K562 (cell line): ENCODE data around the gene GNGT2. TPM values are rescaled to one million over a fixed set of nuclear protein-coding genes. Genes with fewer than 3 reads are reported as not detected.

ENCODE experiments used
- ATAC-seq: fragments of 200-7000 bp; cut with Tn5 transposase; 3 replicates; pipeline ENCODE4 v1.9.1; 2020; ENCODE audit warnings: moderate library complexity
- BruUV-seq: library from RNA; stranded (reverse); fragments of 400-500 nt; replicated peaks from 2 replicates; lab custom pipeline; 2021; lab: Mats Ljungman, UMichigan
- CTCF ChIA-PET: fragments of 300-600 bp; formaldehyde crosslinking; extraction: SDS; loops from one replicate; lab custom pipeline; 2021; ENCODE audit warnings: low intra/inter-chr PET ratio; lab: Yijun Ruan, JAX
- POLR2A ChIA-PET: fragments of 300-600, 350-650 bp; sonication (Branson Sonifier 250); formaldehyde crosslinking; extraction: SDS; loops from one replicate; lab custom pipeline; 2021; ENCODE audit warnings: antibody characterized with exemption, inconsistent platforms; lab: Yijun Ruan, JAX
- DNase-seq, 4 experiments: peaks; one replicate each; pipeline versions ENCODE4 v3.0.0 to v3.0.0-alpha.2; 2011 to 2018; ENCODE audit warnings: low spot score in 3 of 4, mixed read lengths in 3 of 4; ENCODE audit errors: extremely low read depth in 1 of 4
- FAIRE-seq: peaks from 2 replicates; lab custom pipeline; 2011; peaks lifted over from hg19 to GRCh38; lab: Jason Lieb, UNC
- H2AFZ ChIP-seq: 2 replicates; pipeline ENCODE4 v1.6.0; 2011; ENCODE audit warnings: low read depth, low read length, control low read depth, inconsistent platforms
- H3K27ac ChIP-seq: fragments of 200-600 bp; 3 replicates; pipeline ENCODE4 v1.8.0; 2011; ENCODE audit warnings: low read depth, mild to moderate bottlenecking, control low read depth, inconsistent platforms, low read length, moderate library complexity, mixed read lengths; ENCODE audit errors: extremely low read depth
- H3K27me3 ChIP-seq, 2 experiments: fragments of 300-600 bp in 1 of 2; 2 replicates in 1 of 2; 3 replicates in 1 of 2; pipeline versions ENCODE4 v1.6.0 to v1.8.0; 2011; ENCODE audit warnings: inconsistent platforms in 2 of 2, low read length in 2 of 2, mild to moderate bottlenecking in 1 of 2, mixed read lengths in 1 of 2, moderate library complexity in 1 of 2; ENCODE audit not compliant: control insufficient read depth in 2 of 2, insufficient read depth in 2 of 2
- H3K36me3 ChIP-seq: fragments of 300-600 bp; 3 replicates; pipeline ENCODE4 v1.8.0; 2011; ENCODE audit warnings: mild to moderate bottlenecking, low read length, inconsistent platforms; ENCODE audit not compliant: control insufficient read depth, insufficient read depth
- H3K4me1 ChIP-seq, 2 experiments: fragments of 200-600 bp in 1 of 2; replicated peaks in 1 of 2; 2 replicates in 1 of 2; 3 replicates in 1 of 2; pipeline versions ENCODE4 v1.5.1 to v1.8.0; 2011; ENCODE audit warnings: inconsistent platforms in 2 of 2, low read length in 2 of 2, mild to moderate bottlenecking in 1 of 2, mixed read lengths in 1 of 2, moderate library complexity in 1 of 2; ENCODE audit not compliant: control insufficient read depth in 2 of 2, insufficient read depth in 2 of 2
- H3K4me2 ChIP-seq: 2 replicates; pipeline ENCODE4 v1.6.1; 2011; ENCODE audit warnings: low read length, control low read depth, inconsistent platforms, mixed read lengths; ENCODE audit not compliant: insufficient read depth
- H3K4me3 ChIP-seq: fragments of 200-600 bp; sonication (generic), shearing (Covaris generic); 2 replicates; pipeline ENCODE4 v1.5.1; 2016; ENCODE audit warnings: control low read depth, inconsistent platforms
- H3K79me2 ChIP-seq: fragments of 200-600 bp; 3 replicates; pipeline ENCODE4 v1.8.0; 2011; ENCODE audit warnings: low read length, inconsistent platforms; ENCODE audit not compliant: control insufficient read depth, insufficient read depth
- H3K9ac ChIP-seq, 2 experiments: 2 replicates each; pipeline versions ENCODE4 v1.6.0 to v1.6.1; 2011; ENCODE audit warnings: low read depth in 2 of 2, low read length in 2 of 2, control low read depth in 1 of 2, inconsistent platforms in 1 of 2, mild to moderate bottlenecking in 1 of 2, mixed read lengths in 1 of 2; ENCODE audit not compliant: insufficient read depth in 1 of 2
- H3K9me1 ChIP-seq: one replicate; pipeline ENCODE4 v1.6.0; 2011; ENCODE audit warnings: inconsistent platforms, mild to moderate bottlenecking, low read length, moderate library complexity; ENCODE audit not compliant: control insufficient read depth, insufficient read depth
- H3K9me3 ChIP-seq: replicated peaks from 2 replicates; pipeline ENCODE4 v1.5.1; 2011; ENCODE audit warnings: low read depth, low read length, inconsistent platforms; ENCODE audit not compliant: control insufficient read depth, insufficient read depth
- H4K20me1 ChIP-seq: replicated peaks from 2 replicates; pipeline ENCODE4 v1.6.1; 2011; ENCODE audit warnings: low read length, inconsistent platforms, mixed read lengths; ENCODE audit not compliant: control insufficient read depth, insufficient read depth
- CTCFL ChIP-seq: IDR thresholded peaks from 2 replicates; pipeline ENCODE4 v1.6.1; 2011; ENCODE audit warnings: borderline replicate concordance, low read depth, mild to moderate bottlenecking, moderate library complexity, low read length; ENCODE audit not compliant: insufficient read depth, poor library complexity, severe bottlenecking
- JUND ChIP-seq, 2 experiments: IDR thresholded peaks; 2 replicates in 1 of 2; 3 replicates in 1 of 2; pipeline ENCODE4 v1.6.1; 2011; ENCODE audit warnings: borderline replicate concordance in 2 of 2, low read depth in 2 of 2, low read length in 2 of 2, improper control_type of control experiment in 1 of 2, missing biosample characterization in 1 of 2, missing genetic modification characterization in 1 of 2, missing genetic modification reagents in 1 of 2
- LEF1 ChIP-seq: fragments of 450-650 bp; IDR thresholded peaks from 2 replicates; pipeline ENCODE4 v1.6.1; 2016; ENCODE audit warnings: mild to moderate bottlenecking
- PHB ChIP-seq: fragments of 250-450 bp; sonication (Bioruptor Pico); IDR thresholded peaks from 2 replicates; pipeline ENCODE4 v1.5.0; 2021
- RAD21 ChIP-seq, 2 experiments: fragments of 250-450 bp in 1 of 2; fragments of 450-650 bp in 1 of 2; sonication (Bioruptor Pico) in 1 of 2; formaldehyde crosslinking in 1 of 2; IDR thresholded peaks in 1 of 2; conservative IDR thresholded peaks in 1 of 2; 2 replicates each; pipeline versions ENCODE4 v1.4.0 to v1.8.0; 2020 to 2022; ENCODE audit warnings: mild to moderate bottlenecking in 2 of 2, moderate library complexity in 1 of 2
- SMC3 ChIP-seq: conservative IDR thresholded peaks from 2 replicates; pipeline ENCODE4 v1.6.1; 2011; ENCODE audit warnings: low read depth, low read length, improper control_type of control experiment; ENCODE audit not compliant: insufficient read depth
- XRCC5 ChIP-seq: fragments of 200-400 bp; formaldehyde crosslinking; IDR thresholded peaks from 2 replicates; pipeline ENCODE4 v1.6.1; 2017; ENCODE audit warnings: low read depth, mild to moderate bottlenecking, low read length
- ZNF143 ChIP-seq: sonication (generic); formaldehyde crosslinking; IDR thresholded peaks from 2 replicates; pipeline ENCODE4 v1.9.0; 2022; ENCODE audit warnings: mild to moderate bottlenecking, missing genetic modification reagents
- ZNF507 ChIP-seq: conservative IDR thresholded peaks from 2 replicates; pipeline ENCODE4 v1.6.1; 2017; ENCODE audit warnings: missing genetic modification characterization, missing compliant biosample characterization
- WGBS: fragments of 100-300 bp; shearing (Covaris generic); methylation state at CpG from one replicate; pipeline ENCODE4 v1.1.6; 2016; ENCODE audit warnings: low coverage, mixed read lengths; ENCODE audit not compliant: insufficient coverage; ENCODE audit errors: missing lambda C conversion rate; 5-methylcytosine and 5-hydroxymethylcytosine counted together
- in situ Hi-C: fragments of 300-500 bp; cut with MboI; formaldehyde crosslinking; loops from 4 replicates; pipeline ENCODE4 v1.15.0; 2018; ENCODE audit warnings: inconsistent platforms, mixed read lengths
- intact Hi-C: fragments of 100-400 bp; cut with micrococcal nuclease; formaldehyde crosslinking; loops from 2 replicates; pipeline ENCODE4 v1.14.2; 2022
- polyA plus RNA-seq, 8 experiments: library from polyadenylated mRNA; depleted of rRNA in 4 of 8; stranded (reverse) in 5 of 8; unstranded in 3 of 8; fragments of >200 nt; fragmentation: Nextera tagmentation in 2 of 8; fragmentation: Illumina TruSeq in 1 of 8; extraction: Ambion mirVana in 2 of 8; extraction: Trizol in 1 of 8; gene quantifications; 2 replicates each; pipeline versions ENCODE4 v1.2.1 to v1.2.3, GENCODE V29; 2011 to 2014; ENCODE audit warnings: inconsistent platforms in 1 of 8, missing spikeins in 1 of 8
- total RNA-seq, 7 experiments: library from RNA; depleted of rRNA in 6 of 7; stranded (reverse); fragments of >200 nt in 6 of 7; fragmentation: Illumina TruSeq in 2 of 7; extraction: Trizol in 2 of 7; gene quantifications; 2 replicates each; pipeline versions ENCODE4 v1.2.1 to v1.2.3, GENCODE V29; 2011 to 2021; ENCODE audit warnings: low replicate concordance in 1 of 7

Gene GNGT2
- total and polyA plus RNA-seq, 9 of the 15 experiments (the other 6 are each of a cell fraction or from before 2014, with no cell fraction given): not detected

DNA sequence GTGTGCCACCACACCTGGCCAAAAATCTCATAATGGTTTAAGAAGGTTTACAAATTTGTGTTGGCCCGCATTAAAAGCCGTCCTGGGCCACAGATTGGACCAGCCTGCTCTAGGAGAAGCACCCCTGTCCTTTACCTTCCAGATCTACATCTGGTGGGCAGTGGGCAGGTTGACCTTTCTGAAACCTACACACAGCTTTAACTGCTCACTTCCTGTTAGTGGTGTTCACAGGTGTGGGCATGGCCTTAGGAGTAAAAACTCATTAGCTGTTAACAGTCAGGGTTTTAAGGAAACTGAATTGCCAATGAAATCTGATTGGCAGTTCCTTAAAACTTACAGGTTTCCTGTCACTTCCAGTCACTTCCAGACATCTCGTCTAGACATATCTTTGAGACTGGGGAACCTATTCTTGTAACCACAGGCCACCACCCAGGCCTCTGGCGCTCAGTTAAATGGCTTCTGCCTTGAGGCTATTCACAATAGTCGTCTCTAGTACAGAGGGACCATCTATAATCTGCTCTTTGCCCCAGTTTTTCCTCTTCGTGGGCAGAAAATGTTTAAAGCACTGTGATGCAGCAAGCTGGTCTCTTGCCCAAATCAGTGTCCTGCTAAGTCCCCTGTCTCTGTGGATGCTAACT is 29.3 kb downstream of the GNGT2 start:
- Histone ChIP-seq H3K27me3 (no peaks in the 10 kb centered on the region), H3K4me3 (no peak overlapping the region), H3K4me2 (no peak overlapping the region), H3K27ac (no peak overlapping the region), H2AFZ (no peak overlapping the region), H3K9me1 (no peaks in the 10 kb centered on the region), H3K9ac (no peak overlapping the region), H3K4me1 (no peaks in the 10 kb centered on the region; a peak in 1 of 5 replicates), H3K79me2 (no peaks in the 10 kb centered on the region), H3K36me3 (no peaks in the 10 kb centered on the region), H4K20me1 (no peaks in the 10 kb centered on the region), H3K9me3 (peaks cover 2% of the 10 kb centered on the region; the same call in 1 of the 2 replicates)
- intact Hi-C loops (loop anchor here (2.0 to 5.0 kb wide), 3 partner anchors 46 to 216 kb away; no protein-coding TSS in a partner anchor), in situ Hi-C loops (no loop called here)
- FAIRE-seq: no peak
- 23% methylated on average over 6 of the region's 6 CpGs for WGBS
- ChIA-PET CTCF (interaction anchor here (1.2 to 1.6 kb wide), 3 partner anchors 45 to 110 kb away, joined by 5 to 7 read pairs (median 6); no protein-coding TSS in a partner anchor), POLR2A (interaction anchor here (2.1 kb wide), 1 partner anchor 11 kb away, joined by 8 read pairs; no protein-coding TSS in a partner anchor)
- no TSS peak for BruUV-seq
- ATAC-seq: no peak
- TF ChIP-seq ZNF143 (CRISPR knock-in tag): no peak
- no peak for DNase-seq

GRCh38 chr17:49180303-49180702 is 30.1 kb downstream of the GNGT2 start:
- in situ Hi-C loops: no loop called here
- peaks cover 5% of the 10 kb centered on the region for H3K9me3 ChIP-seq
- WGBS: 0% methylated on average over 5 of the region's 5 CpGs
- ATAC-seq (peak; percentile 87), DNase-seq (peak; percentile 74 to 78 (median 76)), FAIRE-seq (peak; percentile 92)
- no peaks in the 10 kb centered on the region; a peak in 1 of 5 replicates for H3K4me1 ChIP-seq
- no peaks in the 10 kb centered on the region for H4K20me1 ChIP-seq
- H3K27me3 ChIP-seq: no peaks in the 10 kb centered on the region
- no peak overlapping the region for H2AFZ ChIP-seq
- H3K4me3 ChIP-seq: no peak overlapping the region
- no peak overlapping the region for H3K9ac ChIP-seq
- intact Hi-C loops: loop anchor here (2.0 to 5.0 kb wide), 3 partner anchors 46 to 217 kb away; no protein-coding TSS in a partner anchor
- ChIA-PET CTCF (interaction anchor here (1.2 to 1.6 kb wide), 4 partner anchors 11 to 111 kb away, joined by 4 to 7 read pairs (median 6); no protein-coding TSS in a partner anchor), POLR2A (interaction anchor here (2.1 kb wide), 1 partner anchor 12 kb away, joined by 8 read pairs; no protein-coding TSS in a partner anchor)
- H3K9me1 ChIP-seq: no peaks in the 10 kb centered on the region
- H3K27ac ChIP-seq: no peak overlapping the region
- no peak overlapping the region for H3K4me2 ChIP-seq
- no peaks in the 10 kb centered on the region for H3K79me2 ChIP-seq
- H3K36me3 ChIP-seq: no peaks in the 10 kb centered on the region
- no TSS peak for BruUV-seq
- no peak for TF ChIP-seq LEF1
- TF ChIP-seq JUND (IDR thresholded peaks at IDR 0.05; ENCODE audit: borderline replicate concordance, low read depth, low read length): 0 out of 2 replicates have a peak, but pooled peaks have one; percentile 8
- TF ChIP-seq JUND (tag; IDR thresholded peaks at IDR 0.05; ENCODE audit: borderline replicate concordance, low read depth, low read length): no peak
- TF ChIP-seq PHB (CRISPR knock-in tag): no peak
- TF ChIP-seq ZNF507 (tag): no peak
- peak; percentile 62 for TF ChIP-seq SMC3
- TF ChIP-seq RAD21 (CRISPR knock-in tag; conservative IDR thresholded peaks at IDR 0.05 in 1 of 2, IDR thresholded peaks at IDR 0.05 in 1 of 2): peak; percentile 49 to 82
- TF ChIP-seq XRCC5: peak; percentile 54; the same call in 1 of the 2 replicates
- no peak for TF ChIP-seq CTCFL
